ENCODE results near the gene DPP3.

DNA sequence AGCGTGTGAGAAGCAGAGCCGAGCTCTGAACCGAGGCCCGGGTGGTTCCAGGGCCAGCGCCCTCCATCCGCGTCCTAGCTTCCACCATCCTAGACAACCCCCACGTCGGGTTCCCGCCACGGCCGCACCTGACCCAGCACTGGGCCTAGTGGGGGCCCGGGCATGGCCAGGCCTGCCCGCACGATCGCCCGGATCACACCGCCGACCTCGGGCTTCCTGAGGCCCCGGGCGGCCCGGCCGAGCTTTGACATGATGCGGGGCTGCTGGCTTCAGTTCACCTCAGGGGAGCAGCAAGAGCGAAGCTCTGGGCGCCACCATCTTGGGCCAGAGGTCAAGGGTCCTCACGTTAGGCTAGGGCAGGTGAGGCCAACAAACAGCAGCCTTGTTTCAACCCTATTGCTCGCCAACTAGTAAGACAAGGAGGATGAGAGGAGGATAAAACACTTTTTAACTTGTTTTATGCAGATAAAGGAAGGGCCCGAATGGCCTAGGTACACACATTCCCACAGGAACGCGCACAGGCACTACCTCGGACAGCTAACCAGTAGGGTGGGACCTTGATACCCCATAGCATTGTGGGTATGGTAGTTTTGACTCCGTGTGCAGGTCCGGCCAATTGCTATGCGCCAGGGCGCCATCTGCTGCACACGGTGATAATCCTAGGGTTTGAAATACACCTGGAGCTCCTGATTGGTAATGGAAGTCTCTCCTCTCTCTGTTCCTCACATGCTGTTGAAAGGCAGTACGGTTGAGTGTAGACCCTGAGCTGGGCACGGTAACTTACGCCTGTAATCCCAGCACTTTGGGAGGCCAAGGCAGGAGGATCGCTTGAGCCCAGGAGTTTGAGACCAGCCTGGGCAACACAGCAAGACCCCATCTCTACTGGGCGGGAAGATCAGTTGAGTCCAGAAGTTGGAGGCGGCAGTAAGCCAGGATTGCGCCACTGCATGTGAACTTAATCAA lies 41.4 kb upstream of the DPP3 start, which contains the start of gene MRPL11:
- TF ChIP-seq GABPA (IDR thresholded peaks at IDR 0.05 in 1 of 2, conservative IDR thresholded peaks at IDR 0.05 in 1 of 2), result peak in 1 of 2 donors; percentile 57
- TF ChIP-seq, protein P1, sequence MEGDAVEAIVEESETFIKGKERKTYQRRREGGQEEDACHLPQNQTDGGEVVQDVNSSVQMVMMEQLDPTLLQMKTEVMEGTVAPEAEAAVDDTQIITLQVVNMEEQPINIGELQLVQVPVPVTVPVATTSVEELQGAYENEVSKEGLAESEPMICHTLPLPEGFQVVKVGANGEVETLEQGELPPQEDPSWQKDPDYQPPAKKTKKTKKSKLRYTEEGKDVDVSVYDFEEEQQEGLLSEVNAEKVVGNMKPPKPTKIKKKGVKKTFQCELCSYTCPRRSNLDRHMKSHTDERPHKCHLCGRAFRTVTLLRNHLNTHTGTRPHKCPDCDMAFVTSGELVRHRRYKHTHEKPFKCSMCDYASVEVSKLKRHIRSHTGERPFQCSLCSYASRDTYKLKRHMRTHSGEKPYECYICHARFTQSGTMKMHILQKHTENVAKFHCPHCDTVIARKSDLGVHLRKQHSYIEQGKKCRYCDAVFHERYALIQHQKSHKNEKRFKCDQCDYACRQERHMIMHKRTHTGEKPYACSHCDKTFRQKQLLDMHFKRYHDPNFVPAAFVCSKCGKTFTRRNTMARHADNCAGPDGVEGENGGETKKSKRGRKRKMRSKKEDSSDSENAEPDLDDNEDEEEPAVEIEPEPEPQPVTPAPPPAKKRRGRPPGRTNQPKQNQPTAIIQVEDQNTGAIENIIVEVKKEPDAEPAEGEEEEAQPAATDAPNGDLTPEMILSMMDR (IDR thresholded peaks at IDR 0.05; ENCODE audit: low read depth, low read length, missing input control), result peak; percentile 48
- TF ChIP-seq, protein P2, sequence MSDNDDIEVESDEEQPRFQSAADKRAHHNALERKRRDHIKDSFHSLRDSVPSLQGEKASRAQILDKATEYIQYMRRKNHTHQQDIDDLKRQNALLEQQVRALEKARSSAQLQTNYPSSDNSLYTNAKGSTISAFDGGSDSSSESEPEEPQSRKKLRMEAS (IDR thresholded peaks at IDR 0.05), result peak; percentile 74
- no peak for TF ChIP-seq TAF1 (conservative IDR thresholded peaks at IDR 0.05)
- peak; percentile 96 for TF ChIP-seq REST (IDR thresholded peaks at IDR 0.05)
- peak; percentile 82 to 94 for TF ChIP-seq RXRA (IDR thresholded peaks at IDR 0.05)
- TF ChIP-seq SP1 (IDR thresholded peaks at IDR 0.05), result peak; percentile 60
- TF ChIP-seq EGR1 (IDR thresholded peaks at IDR 0.05; ENCODE audit: low read depth in 2 of 2), result no peak
- TF ChIP-seq, protein P3, sequence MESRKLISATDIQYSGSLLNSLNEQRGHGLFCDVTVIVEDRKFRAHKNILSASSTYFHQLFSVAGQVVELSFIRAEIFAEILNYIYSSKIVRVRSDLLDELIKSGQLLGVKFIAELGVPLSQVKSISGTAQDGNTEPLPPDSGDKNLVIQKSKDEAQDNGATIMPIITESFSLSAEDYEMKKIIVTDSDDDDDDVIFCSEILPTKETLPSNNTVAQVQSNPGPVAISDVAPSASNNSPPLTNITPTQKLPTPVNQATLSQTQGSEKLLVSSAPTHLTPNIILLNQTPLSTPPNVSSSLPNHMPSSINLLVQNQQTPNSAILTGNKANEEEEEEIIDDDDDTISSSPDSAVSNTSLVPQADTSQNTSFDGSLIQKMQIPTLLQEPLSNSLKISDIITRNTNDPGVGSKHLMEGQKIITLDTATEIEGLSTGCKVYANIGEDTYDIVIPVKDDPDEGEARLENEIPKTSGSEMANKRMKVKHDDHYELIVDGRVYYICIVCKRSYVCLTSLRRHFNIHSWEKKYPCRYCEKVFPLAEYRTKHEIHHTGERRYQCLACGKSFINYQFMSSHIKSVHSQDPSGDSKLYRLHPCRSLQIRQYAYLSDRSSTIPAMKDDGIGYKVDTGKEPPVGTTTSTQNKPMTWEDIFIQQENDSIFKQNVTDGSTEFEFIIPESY (IDR thresholded peaks at IDR 0.05), result no peak
- TF ChIP-seq RAD21 (IDR thresholded peaks at IDR 0.05), result peak; percentile 66 to 76
- TF ChIP-seq YY1 (IDR thresholded peaks at IDR 0.05), result peak; percentile 98
